H1 (cell line): ENCODE measurements around the gene LIN28B. TPM values are rescaled to one million over a fixed set of nuclear protein-coding genes. Genes with fewer than 3 reads are reported as not detected.

Experiments
- CTCF ChIA-PET: fragments of 300-600 bp; sonication (Branson Sonifier 250); formaldehyde crosslinking; loops from one replicate; lab custom pipeline; 2021; ENCODE audit not compliant: partially characterized antibody; lab: Charles Lee
- POLR2A ChIA-PET: fragments of 300-600 bp; sonication (Branson Sonifier 250); formaldehyde crosslinking; loops from one replicate; lab custom pipeline; 2021; ENCODE audit warnings: inconsistent platforms; ENCODE audit not compliant: partially characterized antibody; lab: Charles Lee
- DNase-seq, 2 experiments: peaks; one replicate each; pipeline versions ENCODE4 v3.0.0 to v3.0.0-alpha.2; 2010 to 2022; ENCODE audit warnings: low spot score in 2 of 2, low read depth in 1 of 2, mixed read lengths in 1 of 2
- FAIRE-seq: peaks from 2 replicates; lab custom pipeline; 2011; peaks lifted over from hg19 to GRCh38; lab: Jason Lieb, UNC
- H2AFZ ChIP-seq: 2 replicates; pipeline ENCODE4 v1.8.1; 2012; ENCODE audit warnings: low read length, inconsistent platforms
- H2AK5ac ChIP-seq: 2 replicates; pipeline ENCODE4 v1.6.1; 2013; ENCODE audit warnings: low read depth, low read length
- H2BK120ac ChIP-seq: replicated peaks from 2 replicates; pipeline ENCODE3; 2013; ENCODE audit warnings: low read depth, low read length, inconsistent platforms
- H2BK12ac ChIP-seq: 2 replicates; pipeline ENCODE4 v1.6.1; 2013; ENCODE audit warnings: low read depth, low read length
- H2BK15ac ChIP-seq: 2 replicates; pipeline ENCODE4 v1.6.1; 2013; ENCODE audit warnings: low read length
- H2BK20ac ChIP-seq: 2 replicates; pipeline ENCODE4 v1.6.1; 2013; ENCODE audit warnings: low read length
- H2BK5ac ChIP-seq: 2 replicates; pipeline ENCODE4 v1.6.1; 2013; ENCODE audit warnings: low read depth, low read length
- H3K14ac ChIP-seq: 2 replicates; pipeline ENCODE4 v1.6.1; 2013; ENCODE audit warnings: inconsistent platforms; ENCODE audit not compliant: insufficient read length
- H3K18ac ChIP-seq: 2 replicates; pipeline ENCODE4 v1.6.1; 2013; ENCODE audit warnings: low read length; ENCODE audit errors: extremely low read depth
- H3K23ac ChIP-seq: 2 replicates; pipeline ENCODE4 v1.6.1; 2013; ENCODE audit warnings: inconsistent platforms; ENCODE audit not compliant: insufficient read length
- H3K23me2 ChIP-seq: 2 replicates; pipeline ENCODE4 v1.6.1; 2013; ENCODE audit warnings: low read depth, low read length
- H3K27ac ChIP-seq: 2 replicates; pipeline ENCODE4 v1.6.1; 2011; ENCODE audit warnings: low read depth, low read length, inconsistent platforms
- H3K27me3 ChIP-seq, 4 experiments: replicated peaks in 1 of 4; 1 replicate in 1 of 4; 2 replicates in 3 of 4; pipeline versions ENCODE4 v1.6.1 to v1.8.1; 2011 to 2013; ENCODE audit warnings: low read length in 3 of 4, mild to moderate bottlenecking in 3 of 4, inconsistent platforms in 2 of 4, mixed read lengths in 2 of 4, moderate library complexity in 1 of 4; ENCODE audit not compliant: control insufficient read depth in 3 of 4, insufficient read depth in 3 of 4; ENCODE audit errors: extremely low read depth in 1 of 4
- H3K36me3 ChIP-seq, 4 experiments: 2 replicates each; pipeline versions ENCODE4 v1.6.1 to v1.8.1; 2011 to 2013; ENCODE audit warnings: mild to moderate bottlenecking in 4 of 4, low read length in 3 of 4, moderate library complexity in 2 of 4, control low read depth in 1 of 4, inconsistent platforms in 1 of 4; ENCODE audit not compliant: insufficient read depth in 4 of 4, control insufficient read depth in 2 of 4
- H3K4ac ChIP-seq: replicated peaks from 2 replicates; pipeline ENCODE3; 2013; ENCODE audit warnings: low read length, low read depth, mixed read lengths, inconsistent platforms; ENCODE audit not compliant: insufficient read length
- H3K4me1 ChIP-seq, 4 experiments: replicated peaks in 1 of 4; 1 replicate in 1 of 4; 2 replicates in 3 of 4; pipeline versions ENCODE4 v1.6.1 to v1.8.1; 2011 to 2013; ENCODE audit warnings: low read length in 3 of 4, inconsistent platforms in 2 of 4, mixed read lengths in 1 of 4; ENCODE audit not compliant: insufficient read depth in 4 of 4, control insufficient read depth in 3 of 4
- H3K4me2 ChIP-seq, 2 experiments: 2 replicates each; pipeline versions ENCODE4 v1.6.1 to v1.8.1; 2011 to 2013; ENCODE audit warnings: low read depth in 2 of 2, low read length in 2 of 2, control low read depth in 1 of 2, inconsistent platforms in 1 of 2, mild to moderate bottlenecking in 1 of 2; ENCODE audit not compliant: insufficient read depth in 1 of 2
- H3K4me3 ChIP-seq, 4 experiments: fragments of 200-600, 300-600 bp in 1 of 4; sonication (generic), shearing (Covaris generic), sonication (Bioruptor Twin) in 1 of 4; 2 replicates each; pipeline versions ENCODE4 v1.5.1 to v1.8.1; 2011 to 2016; ENCODE audit warnings: low read length in 4 of 4, low read depth in 3 of 4, control low read depth in 2 of 4, inconsistent platforms in 2 of 4, mild to moderate bottlenecking in 2 of 4, mixed read lengths in 1 of 4, moderate library complexity in 1 of 4; ENCODE audit not compliant: insufficient read depth in 2 of 4; ENCODE audit errors: extremely low read depth in 1 of 4
- H3K56ac ChIP-seq: replicated peaks from 2 replicates; pipeline ENCODE3; 2013; ENCODE audit warnings: low read depth, mild to moderate bottlenecking, mixed read lengths, low read length, inconsistent platforms; ENCODE audit not compliant: insufficient read length
- H3K79me1 ChIP-seq: 2 replicates; pipeline ENCODE4 v1.6.1; 2013; ENCODE audit warnings: low read depth, low read length, control low read depth
- H3K79me2 ChIP-seq, 2 experiments: 2 replicates each; pipeline versions ENCODE4 v1.6.1 to v1.8.1; 2012 to 2013; ENCODE audit warnings: low read length in 2 of 2, mild to moderate bottlenecking in 2 of 2, inconsistent platforms in 1 of 2; ENCODE audit not compliant: insufficient read depth in 2 of 2, control insufficient read depth in 1 of 2
- H3K9ac ChIP-seq, 4 experiments: replicated peaks in 1 of 4; 1 replicate in 1 of 4; 2 replicates in 3 of 4; pipeline versions ENCODE4 v1.6.1 to v1.8.1; 2011 to 2013; ENCODE audit warnings: low read depth in 3 of 4, low read length in 3 of 4, control low read depth in 2 of 4, mild to moderate bottlenecking in 2 of 4, moderate library complexity in 2 of 4, inconsistent platforms in 1 of 4; ENCODE audit errors: extremely low read depth in 1 of 4
- H3K9me3 ChIP-seq, 2 experiments: 2 replicates each; pipeline versions ENCODE4 v1.6.1 to v1.8.1; 2012 to 2013; ENCODE audit warnings: mild to moderate bottlenecking in 2 of 2, moderate library complexity in 2 of 2, control low read depth in 1 of 2, inconsistent platforms in 1 of 2, low read depth in 1 of 2, low read length in 1 of 2, mixed read lengths in 1 of 2; ENCODE audit not compliant: insufficient read depth in 2 of 2
- H4K20me1 ChIP-seq, 2 experiments: replicated peaks in 1 of 2; 2 replicates each; pipeline versions ENCODE3 to v1.8.1; 2011 to 2013; ENCODE audit warnings: inconsistent platforms in 2 of 2, low read length in 2 of 2, mild to moderate bottlenecking in 1 of 2; ENCODE audit not compliant: insufficient read depth in 2 of 2, control insufficient read depth in 1 of 2
- H4K5ac ChIP-seq: 2 replicates; pipeline ENCODE4 v1.6.1; 2013; ENCODE audit warnings: low read length, low read depth, mixed read lengths, inconsistent platforms; ENCODE audit not compliant: insufficient read length
- H4K8ac ChIP-seq: 2 replicates; pipeline ENCODE4 v1.8.0; 2013; ENCODE audit warnings: mild to moderate bottlenecking, moderate library complexity, low read length, inconsistent platforms; ENCODE audit not compliant: insufficient read depth; ENCODE audit errors: extremely low read depth
- H4K91ac ChIP-seq: replicated peaks from 2 replicates; pipeline ENCODE3; 2013; ENCODE audit warnings: low read length, mixed read lengths, inconsistent platforms; ENCODE audit not compliant: insufficient read length
- CBX5 ChIP-seq: fragments of 300-800, 300-1000 bp; sonication (generic); IDR thresholded peaks from 2 replicates; pipeline ENCODE4 v1.7.1; 2016; ENCODE audit warnings: antibody characterized with exemption, low read length, low read depth
- EZH2 ChIP-seq: fragments of 200-600 bp; sonication (generic); IDR thresholded peaks from 2 replicates; pipeline ENCODE4 v1.7.1; 2012; ENCODE audit warnings: low read depth, mild to moderate bottlenecking, moderate library complexity, low read length, inconsistent platforms; ENCODE audit not compliant: severe bottlenecking
- GABPA ChIP-seq: IDR thresholded peaks from 2 replicates; pipeline ENCODE4 v1.6.1; 2011; ENCODE audit warnings: mild to moderate bottlenecking, low read length, moderate library complexity, borderline replicate concordance; ENCODE audit not compliant: insufficient read depth
- GTF2F1 ChIP-seq: IDR thresholded peaks from 2 replicates; pipeline ENCODE4 v1.6.1; 2012; ENCODE audit warnings: low read depth, low read length, improper control_type of control experiment, borderline replicate concordance
- HDAC6 ChIP-seq: IDR thresholded peaks from one replicate; pipeline ENCODE4 v1.7.1; 2012; ENCODE audit warnings: low read depth, mild to moderate bottlenecking, inconsistent platforms, low read length, moderate library complexity
- NRF1 ChIP-seq: IDR thresholded peaks from 2 replicates; pipeline ENCODE4 v1.6.1; 2011; ENCODE audit warnings: mild to moderate bottlenecking, low read depth, low read length, improper control_type of control experiment
- RAD21 ChIP-seq, 2 experiments: IDR thresholded peaks in 1 of 2; conservative IDR thresholded peaks in 1 of 2; 2 replicates each; pipeline ENCODE4 v1.6.1; 2011; ENCODE audit warnings: low read depth in 2 of 2, low read length in 2 of 2, improper control_type of control experiment in 1 of 2, inconsistent platforms in 1 of 2, mild to moderate bottlenecking in 1 of 2, moderate library complexity in 1 of 2
- RBBP5 ChIP-seq: IDR thresholded peaks from 2 replicates; pipeline ENCODE4 v1.7.1; 2012; ENCODE audit warnings: low read depth, mild to moderate bottlenecking, inconsistent platforms, low read length, moderate library complexity, borderline replicate concordance
- RXRA ChIP-seq: IDR thresholded peaks from 2 replicates; pipeline ENCODE4 v1.6.1; 2011; ENCODE audit warnings: low read depth, mild to moderate bottlenecking, low read length, moderate library complexity; ENCODE audit not compliant: insufficient read depth
- SAP30 ChIP-seq: fragments of 300-600 bp; sonication (generic); IDR thresholded peaks from 2 replicates; pipeline ENCODE4 v1.7.1; 2012; ENCODE audit warnings: low read length, moderate library complexity, mild to moderate bottlenecking, inconsistent platforms; ENCODE audit not compliant: insufficient read depth, insufficient replicate concordance
- SP4 ChIP-seq: IDR thresholded peaks from 2 replicates; pipeline ENCODE4 v1.6.1; 2012; ENCODE audit warnings: low read length, inconsistent platforms
- SUZ12 ChIP-seq: fragments of 200-600 bp; sonication (generic); IDR thresholded peaks from 2 replicates; pipeline ENCODE4 v1.6.1; 2012; ENCODE audit warnings: mild to moderate bottlenecking, inconsistent platforms, low read length, moderate library complexity, mixed read lengths
- ZNF274 ChIP-seq: IDR thresholded peaks from 2 replicates; pipeline ENCODE4 v1.7.0; 2012; ENCODE audit warnings: low read length, borderline replicate concordance; ENCODE audit errors: extremely low read depth
- WGBS, 2 experiments: shearing (Covaris generic) in 1 of 2; methylation state at CpG; one replicate each; pipeline versions ENCODE4 v1.1.6 to v1.1.7; 2013 to 2015; ENCODE audit warnings: low lambda C conversion rate in 2 of 2, mixed read lengths in 2 of 2, inconsistent platforms in 1 of 2, low coverage in 1 of 2, missing lambda C conversion rate in 1 of 2; ENCODE audit not compliant: insufficient replicate concordance in 2 of 2, insufficient coverage in 1 of 2, insufficient read length in 1 of 2; ENCODE audit errors: extremely low coverage in 1 of 2, missing lambda C conversion rate in 1 of 2; 5-methylcytosine and 5-hydroxymethylcytosine counted together
- polyA plus RNA-seq, 7 experiments: library from polyadenylated mRNA; depleted of rRNA in 3 of 7; stranded (reverse) in 5 of 7; unstranded in 2 of 7; fragments of >200 nt in 5 of 7; fragments of 200-250 nt in 2 of 7; gene quantifications; 1 replicate in 5 of 7; 2 replicates in 1 of 7; 4 replicates in 1 of 7; pipeline versions ENCODE4 v1.2.1 to v1.2.3, GENCODE V29; 2011 to 2013; ENCODE audit warnings: missing spikeins in 2 of 7, mixed read lengths in 2 of 7
- total RNA-seq: library from RNA; stranded (reverse); fragmentation: NEBNext Ultra II Directional; extraction: Animal tissue kit (Norgen Biotek cat#: 25700); gene quantifications from 2 replicates; pipeline ENCODE4 v1.2.1, GENCODE V29; 2021

LIN28B gene
- total and polyA plus RNA-seq, 2 of the 8 experiments (the other 6 are each of a cell fraction or from before 2014, with no cell fraction given): 27.4 to 94.7 TPM

DNA sequence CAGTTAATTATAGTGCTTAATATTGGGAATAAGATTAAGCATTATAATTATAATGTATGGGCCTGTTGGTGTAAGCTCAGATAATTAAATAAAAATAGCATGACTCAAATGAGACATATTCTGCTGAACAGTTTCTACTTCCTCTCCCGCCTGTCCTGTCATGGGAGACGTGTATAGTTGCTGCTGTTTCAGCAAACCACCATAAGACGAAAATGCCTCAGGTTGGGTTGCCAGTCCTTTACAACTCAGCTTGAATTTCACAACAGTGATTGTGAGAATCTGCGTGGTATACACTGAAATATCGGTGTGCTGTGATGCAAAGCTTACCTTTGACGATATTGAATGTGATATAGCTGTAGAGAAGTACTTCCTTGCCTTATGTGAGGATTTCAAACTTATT is 123.4 kb downstream of the LIN28B start:
- Histone ChIP-seq H4K20me1 (no peaks in the 10 kb centered on the region), H2BK20ac (no peak overlapping the region), H2BK15ac (no peak overlapping the region), H3K4me1 (no peaks in the 10 kb centered on the region), H3K27me3 (no peaks in the 10 kb centered on the region), H3K14ac (no peak overlapping the region), H3K79me2 (peaks cover 0 to 3% of the 10 kb centered on the region in 2 experiments; a peak in 1 of 4 replicates), H2AFZ (no peak overlapping the region), H3K79me1 (no peaks in the 10 kb centered on the region; the same call in 1 of the 2 replicates), H2BK12ac (no peak overlapping the region), H3K4me3 (no peak overlapping the region), H3K23me2 (no peaks in the 10 kb centered on the region), H2BK5ac (no peak overlapping the region), H3K36me3 (peaks cover 0 to 22% (median 8%) of the 10 kb centered on the region in 4 experiments; a peak in 3 of 8 replicates), H3K56ac (no peak overlapping the region), H3K23ac (no peak overlapping the region), H2AK5ac (no peak overlapping the region), H4K5ac (no peak overlapping the region), H3K27ac (no peak overlapping the region), H4K8ac (no peak overlapping the region), H3K9ac (no peak overlapping the region), H3K4ac (no peak overlapping the region), H4K91ac (no peak overlapping the region), H3K9me3 (no peaks in the 10 kb centered on the region), H2BK120ac (no peak overlapping the region), H3K18ac (no peak overlapping the region), H3K4me2 (no peak overlapping the region)
- no peak for TF ChIP-seq SP4
- no peak for TF ChIP-seq NRF1
- no peak for TF ChIP-seq GTF2F1
- TF ChIP-seq HDAC6: no peak
- no peak for TF ChIP-seq RAD21 (IDR thresholded peaks at IDR 0.05 in 1 of 2, conservative IDR thresholded peaks at IDR 0.05 in 1 of 2; ENCODE audit: low read depth in 2 of 2, low read length in 2 of 2)
- no peak for TF ChIP-seq SAP30
- no peak for TF ChIP-seq GABPA
- TF ChIP-seq RXRA: no peak
- TF ChIP-seq RBBP5: no peak
- no peak for TF ChIP-seq CBX5
- TF ChIP-seq SUZ12: no peak
- no peak for TF ChIP-seq ZNF274
- no peak for TF ChIP-seq EZH2
- FAIRE-seq (no peak), DNase-seq (no peak)
- CTCF ChIA-PET: interaction anchor here (0.6 to 4.2 kb wide), 5 partner anchors 8 to 309 kb away, joined by 3 to 27 read pairs (median 3); no protein-coding TSS in a partner anchor
- POLR2A ChIA-PET: interaction anchor here (2.4 kb wide), 1 partner anchor 116 kb away, joined by 5 read pairs; no protein-coding TSS in a partner anchor
- 95% methylated on average over 6 of the region's 6 CpGs; no CpG with 5 or more reads in 1 of the 2 experiments for WGBS, 2 experiments
